ENCODE measurements around the gene ULK4. TPM values are rescaled to one million over a fixed set of nuclear protein-coding genes. Genes with fewer than 3 reads are reported as not detected.

Gene ULK4
- total and polyA plus RNA-seq, 2 of the 4 experiments (the other 2 are of a cell fraction), result 2.7 to 5.0 TPM

DNA sequence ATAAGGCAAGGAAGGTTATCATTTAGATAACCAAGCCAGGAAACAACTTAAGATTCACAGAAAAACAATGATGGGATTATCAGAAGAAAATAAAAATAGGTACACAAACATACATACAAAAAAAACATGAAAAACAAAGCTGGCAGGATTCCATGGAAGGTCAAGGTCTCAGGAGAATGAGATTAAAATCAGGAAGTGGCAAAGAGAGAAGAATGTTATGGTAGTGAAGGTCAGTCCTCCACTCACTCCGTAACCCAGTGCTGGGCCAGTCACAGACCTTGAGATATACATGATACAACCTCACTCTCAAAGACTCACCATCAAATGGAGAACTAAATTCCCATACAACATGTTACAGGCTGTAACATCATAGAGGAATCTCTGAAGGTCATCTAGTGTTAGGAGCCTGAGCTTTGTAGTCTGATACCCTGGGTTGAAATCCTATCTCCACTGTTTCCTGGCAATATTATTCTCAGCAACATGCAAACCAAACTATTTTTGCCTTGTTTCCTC lies 668.7 kb downstream of the ULK4 start:
- no peak overlapping the region for H2AFZ ChIP-seq (replicated peaks; ENCODE audit: low read length, poor library complexity)
- no peak overlapping the region for H2BK20ac ChIP-seq (ENCODE audit: low read depth, low read length)
- H3K4me1 ChIP-seq (ENCODE audit: control insufficient read depth, insufficient read depth, low read length), result no peaks in the 10 kb centered on the region
- ChIA-PET POLR2A (ENCODE audit: unreplicated experiment) (no interaction called here), CTCF (no interaction called here)
- H3K4ac ChIP-seq (ENCODE audit: low read depth, low read length), result no peak overlapping the region
- H4K20me1 ChIP-seq (ENCODE audit: insufficient read depth, low read length), result no peaks in the 10 kb centered on the region
- H2BK5ac ChIP-seq (ENCODE audit: low read depth, low read length, poor library complexity, severe bottlenecking), result no peak overlapping the region
- H4K5ac ChIP-seq (ENCODE audit: low read depth, low read length), result no peak overlapping the region
- no peak overlapping the region for H2AK5ac ChIP-seq (ENCODE audit: low read depth, low read length)
- no peak overlapping the region for H4K8ac ChIP-seq (ENCODE audit: low read depth in 2 of 2, low read length in 2 of 2)
- H3K56ac ChIP-seq (ENCODE audit: extremely low read depth, insufficient read depth, low read length), result no peak overlapping the region
- BruUV-seq (replicated peaks), result no TSS peak
- no peak overlapping the region for H3K14ac ChIP-seq (replicated peaks; ENCODE audit: low read depth, low read length)
- no peak overlapping the region for H3K27ac ChIP-seq (ENCODE audit: insufficient read depth, low read length)
- no peak overlapping the region for H2BK120ac ChIP-seq (ENCODE audit: low read depth, low read length)
- H3K36me3 ChIP-seq (ENCODE audit: control insufficient read depth, insufficient read depth, low read length), result no peaks in the 10 kb centered on the region
- H3K79me1 ChIP-seq (ENCODE audit: low read depth in 1 of 2, low read length in 2 of 2), result no peaks in the 10 kb centered on the region
- H3K9ac ChIP-seq (ENCODE audit: low read depth, low read length), result no peak overlapping the region
- H3K4me3 ChIP-seq (ENCODE audit: insufficient read depth, low read depth, low read length), result no peak overlapping the region
- ATAC-seq (ENCODE audit: low read depth), result no peak
- dilution Hi-C loops (cut with HindIII; ENCODE audit: low sequenced_read_pairs, unreplicated experiment) (no loop called here), in situ Hi-C loops (cut with MboI; ENCODE audit: low sequenced_read_pairs) (no loop called here), intact Hi-C loops (cut with micrococcal nuclease) (no loop called here)
- H4K91ac ChIP-seq (ENCODE audit: insufficient read depth, low read depth, low read length), result no peak overlapping the region
- H3K18ac ChIP-seq (ENCODE audit: low read depth, low read length), result no peak overlapping the region
- H2AK9ac ChIP-seq (replicated peaks; ENCODE audit: low read depth, low read length, poor library complexity), result no peak overlapping the region
- no peaks in the 10 kb centered on the region for H3K27me3 ChIP-seq (ENCODE audit: control insufficient read depth, insufficient read depth, low read length)
- H2BK15ac ChIP-seq (ENCODE audit: low read depth, low read length), result no peak overlapping the region
- H3K9me1 ChIP-seq (ENCODE audit: insufficient read depth, low read length), result no peaks in the 10 kb centered on the region
- H3K4me2 ChIP-seq (ENCODE audit: low read depth, low read length), result no peak overlapping the region
- H3K9me3 ChIP-seq (ENCODE audit: control insufficient read depth, insufficient read depth, low read length), result no peaks in the 10 kb centered on the region
- WGBS, 2 experiments (ENCODE audit: extremely low coverage in 2 of 2, insufficient read length in 1 of 2), result no CpG with 5 or more reads among the region's 1 CpG
- H3K23ac ChIP-seq (ENCODE audit: low read depth, low read length), result no peak overlapping the region
- DNase-seq, result no peak
- no peak for TF ChIP-seq CEBPB (IDR thresholded peaks at IDR 0.05; ENCODE audit: low read depth, low read length)
- TF ChIP-seq, protein P1, sequence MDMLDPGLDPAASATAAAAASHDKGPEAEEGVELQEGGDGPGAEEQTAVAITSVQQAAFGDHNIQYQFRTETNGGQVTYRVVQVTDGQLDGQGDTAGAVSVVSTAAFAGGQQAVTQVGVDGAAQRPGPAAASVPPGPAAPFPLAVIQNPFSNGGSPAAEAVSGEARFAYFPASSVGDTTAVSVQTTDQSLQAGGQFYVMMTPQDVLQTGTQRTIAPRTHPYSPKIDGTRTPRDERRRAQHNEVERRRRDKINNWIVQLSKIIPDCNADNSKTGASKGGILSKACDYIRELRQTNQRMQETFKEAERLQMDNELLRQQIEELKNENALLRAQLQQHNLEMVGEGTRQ (IDR thresholded peaks at IDR 0.05; ENCODE audit: low read depth, low read length), result no peak
- TF ChIP-seq MXI1 (IDR thresholded peaks at IDR 0.05; ENCODE audit: borderline replicate concordance, low read depth, low read length), result no peak
- TF ChIP-seq, protein P2, sequence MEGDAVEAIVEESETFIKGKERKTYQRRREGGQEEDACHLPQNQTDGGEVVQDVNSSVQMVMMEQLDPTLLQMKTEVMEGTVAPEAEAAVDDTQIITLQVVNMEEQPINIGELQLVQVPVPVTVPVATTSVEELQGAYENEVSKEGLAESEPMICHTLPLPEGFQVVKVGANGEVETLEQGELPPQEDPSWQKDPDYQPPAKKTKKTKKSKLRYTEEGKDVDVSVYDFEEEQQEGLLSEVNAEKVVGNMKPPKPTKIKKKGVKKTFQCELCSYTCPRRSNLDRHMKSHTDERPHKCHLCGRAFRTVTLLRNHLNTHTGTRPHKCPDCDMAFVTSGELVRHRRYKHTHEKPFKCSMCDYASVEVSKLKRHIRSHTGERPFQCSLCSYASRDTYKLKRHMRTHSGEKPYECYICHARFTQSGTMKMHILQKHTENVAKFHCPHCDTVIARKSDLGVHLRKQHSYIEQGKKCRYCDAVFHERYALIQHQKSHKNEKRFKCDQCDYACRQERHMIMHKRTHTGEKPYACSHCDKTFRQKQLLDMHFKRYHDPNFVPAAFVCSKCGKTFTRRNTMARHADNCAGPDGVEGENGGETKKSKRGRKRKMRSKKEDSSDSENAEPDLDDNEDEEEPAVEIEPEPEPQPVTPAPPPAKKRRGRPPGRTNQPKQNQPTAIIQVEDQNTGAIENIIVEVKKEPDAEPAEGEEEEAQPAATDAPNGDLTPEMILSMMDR (conservative IDR thresholded peaks at IDR 0.05; ENCODE audit: low read depth, low read length), result no peak
- no peak for TF ChIP-seq RFX5 (IDR thresholded peaks at IDR 0.05; ENCODE audit: low read depth, low read length)
- no peak for TF ChIP-seq MAZ (IDR thresholded peaks at IDR 0.05; ENCODE audit: borderline replicate concordance, low read depth, low read length)
- TF ChIP-seq SMC3 (IDR thresholded peaks at IDR 0.05; ENCODE audit: low read depth, low read length), result no peak
- no peak for TF ChIP-seq MAFK (IDR thresholded peaks at IDR 0.05; ENCODE audit: low read depth, low read length)
- TF ChIP-seq POLR2A (IDR thresholded peaks at IDR 0.05; ENCODE audit: low read depth, low read length), result no peak
- TF ChIP-seq RCOR1 (IDR thresholded peaks at IDR 0.05; ENCODE audit: insufficient replicate concordance, low read length), result no peak
- TF ChIP-seq RAD21 (IDR thresholded peaks at IDR 0.05; ENCODE audit: low read length), result no peak
